ENCODE data around the gene WDR12.

The WDR12 gene

GRCh38 chr2:202841090-202841867 is 70.2 kb downstream of the WDR12 start:
- Histone ChIP-seq H3K36me3 (peaks cover 0 to 5% (median 0%) of the 10 kb centered on the region in 3 donors), H3K4me1 (no peaks in the 10 kb centered on the region), H3K4me3 (no peak overlapping the region), H3K9me3 (no peaks in the 10 kb centered on the region), H3K27ac (no peak overlapping the region), H3K27me3 (no peaks in the 10 kb centered on the region)
- intact Hi-C loops (cut with DNase I; ENCODE audit: low total_unique reads): no loop called here
- no peak for DNase-seq
- no peak for TF ChIP-seq CTCF (IDR thresholded peaks at IDR 0.05)

GRCh38 chr2:202831242-202832220 is 79.9 kb downstream of the WDR12 start:
- Histone ChIP-seq H3K27ac (no peak overlapping the region), H3K4me1 (peaks cover 0 to 9% (median 0%) of the 10 kb centered on the region in 4 donors), H3K4me3 (no peak overlapping the region), H3K36me3 (no peaks in the 10 kb centered on the region), H3K27me3 (no peaks in the 10 kb centered on the region), H3K9me3 (no peaks in the 10 kb centered on the region)
- peak in 1 of 2 donors; percentile 34 for DNase-seq
- TF ChIP-seq CTCF (IDR thresholded peaks at IDR 0.05): peak; percentile 42 to 56
- intact Hi-C loops (cut with DNase I; ENCODE audit: low total_unique reads): no loop called here

- Histone ChIP-seq H3K27me3 (no peaks in the 10 kb centered on the region), H3K36me3 (no peaks in the 10 kb centered on the region), H3K4me1 (peaks cover 0 to 6% (median 0%) of the 10 kb centered on the region in 4 donors), H3K4me3 (no peak overlapping the region), H3K9me3 (no peaks in the 10 kb centered on the region), H3K27ac (no peak overlapping the region)
- no peak for DNase-seq
- intact Hi-C loops (cut with DNase I; ENCODE audit: low total_unique reads): no loop called here
- TF ChIP-seq CTCF (IDR thresholded peaks at IDR 0.05): no peak
Measured at GRCh38 chr2:202824901-202825300, 86.6 kb downstream of the WDR12 start.
